Measurements from ENCODE around the gene PADI4. TPM values are rescaled to one million over a fixed set of nuclear protein-coding genes. Genes with fewer than 3 reads are reported as not detected.
"Not testable (repeated sequence)": the region's sequence is repeated elsewhere in the genome, so short reads cannot be mapped to it uniquely, and the experiment has no call there.

PADI4 gene
- total RNA-seq, 1 experiment from 2014 or later, result not detected

DNA sequence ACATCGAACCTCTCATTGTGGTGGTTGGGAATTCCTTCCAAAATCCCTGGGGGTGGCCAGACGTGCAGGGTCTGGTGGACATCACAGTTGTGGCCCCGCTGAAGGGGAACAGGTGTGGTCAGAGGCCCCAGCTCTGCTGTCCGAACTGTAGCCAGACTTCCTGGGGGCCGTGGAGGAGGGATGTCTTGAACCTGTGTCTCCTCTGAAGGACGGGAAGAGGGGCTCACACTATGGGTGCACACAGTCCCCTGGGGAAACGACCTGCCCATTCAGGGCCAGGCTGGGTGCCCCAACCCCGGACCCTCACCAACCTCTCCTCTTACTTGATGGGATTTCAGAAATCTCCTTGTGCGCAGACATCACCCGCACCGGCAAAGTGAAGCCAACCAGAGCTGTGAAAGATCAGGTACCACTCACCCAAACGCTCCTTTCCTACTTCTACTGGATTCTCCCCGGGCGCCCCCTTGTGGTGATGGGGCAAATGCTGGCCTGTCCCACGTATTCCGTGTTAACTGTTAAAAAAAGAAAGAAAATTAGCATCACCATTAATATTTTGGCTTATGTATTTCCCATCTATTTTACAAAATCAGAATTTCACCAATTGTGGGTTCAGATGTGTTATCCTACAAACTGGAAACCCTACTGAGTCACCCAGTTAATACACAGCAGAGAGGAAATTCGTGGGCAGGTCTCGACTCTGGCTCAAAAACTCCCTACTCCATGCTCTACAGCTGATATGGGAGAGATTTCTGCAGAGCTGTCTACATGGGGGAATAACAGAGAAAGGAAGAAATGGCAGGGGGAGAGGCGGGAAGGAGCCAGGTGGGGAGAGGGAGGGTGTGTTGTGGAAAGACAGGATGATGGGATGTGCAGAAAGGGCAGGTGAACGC lies 28.1 kb downstream of the PADI4 start:
- H3K4me1 ChIP-seq (replicated peaks), result no peaks in the 10 kb centered on the region
- H3K4me3 ChIP-seq, result no peak overlapping the region
- H3K36me3 ChIP-seq, result no peaks in the 10 kb centered on the region
- peak; percentile 54 to 81 for DNase-seq (ENCODE audit: low read depth in 1 of 2, low spot score in 2 of 2)
- H3K9me3 ChIP-seq (replicated peaks), result no peaks in the 10 kb centered on the region; the same call in 1 of the 2 replicates
- H3K27ac ChIP-seq, result no peak overlapping the region
- no peaks in the 10 kb centered on the region for H3K27me3 ChIP-seq (replicated peaks)

DNA sequence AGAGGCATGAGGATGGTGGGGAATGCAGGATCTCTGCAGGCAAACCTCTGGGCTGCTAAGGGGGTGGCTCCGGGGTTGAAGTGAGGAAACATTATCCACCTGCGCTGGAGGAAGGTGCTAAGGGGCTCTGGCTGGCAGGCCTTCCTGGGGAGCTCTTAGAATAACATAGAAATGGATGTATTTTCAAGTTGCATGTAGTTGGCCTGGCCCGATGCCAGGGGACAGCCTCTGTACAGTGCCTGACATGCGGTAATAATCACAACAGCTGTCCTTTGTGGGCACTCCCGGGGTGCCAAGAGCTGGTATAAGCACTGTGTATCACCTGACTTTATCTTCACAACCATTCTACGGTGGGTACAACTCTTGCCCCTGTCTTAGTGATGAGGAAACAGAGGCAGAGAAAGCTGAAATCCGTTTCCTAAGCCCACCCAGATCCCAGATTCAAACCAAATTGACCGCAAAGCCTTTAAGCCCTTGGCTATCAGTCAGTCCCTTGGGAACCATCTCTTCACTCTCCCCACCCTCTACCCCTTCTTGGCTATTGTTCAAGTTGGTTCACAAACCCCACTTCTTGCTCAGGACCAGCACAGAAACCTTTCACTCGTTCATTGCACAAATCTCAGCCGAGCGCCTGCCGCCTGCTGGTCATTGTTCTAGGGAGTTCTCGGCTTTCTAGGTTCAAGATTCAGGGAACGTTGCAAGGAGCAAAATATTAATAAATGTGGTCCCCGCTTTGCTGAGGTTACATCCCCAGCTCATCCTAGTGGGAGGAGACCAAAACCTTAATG lies 30.9 kb downstream of the PADI4 start:
- no peak for DNase-seq (ENCODE audit: low read depth in 1 of 2, low spot score in 2 of 2)
- H3K27ac ChIP-seq, result no peak overlapping the region
- H3K9me3 ChIP-seq (replicated peaks), result no peaks in the 10 kb centered on the region
- no peaks in the 10 kb centered on the region for H3K36me3 ChIP-seq
- H3K4me1 ChIP-seq (replicated peaks), result no peaks in the 10 kb centered on the region
- H3K27me3 ChIP-seq (replicated peaks), result no peaks in the 10 kb centered on the region
- H3K4me3 ChIP-seq, result no peak overlapping the region

DNA sequence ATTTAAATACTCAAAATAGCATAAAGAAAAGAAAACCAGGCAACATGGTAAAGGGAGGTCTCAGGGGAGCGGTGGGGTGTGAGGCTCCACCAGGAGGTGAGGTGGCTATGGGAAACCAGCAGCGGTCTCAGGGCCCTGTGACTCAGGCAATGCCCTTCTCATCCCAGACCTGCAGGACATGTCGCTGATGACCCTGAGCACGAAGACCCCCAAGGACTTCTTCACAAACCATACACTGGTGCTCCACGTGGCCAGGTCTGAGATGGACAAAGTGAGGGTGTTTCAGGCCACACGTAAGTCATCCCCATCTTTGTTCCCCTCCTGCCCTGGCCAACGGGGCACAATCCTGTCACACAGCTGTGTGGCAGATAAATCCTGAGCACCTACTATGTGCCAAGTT lies 31.5 kb downstream of the PADI4 start:
- Histone ChIP-seq H3K9me3 (replicated peaks) (no peaks in the 10 kb centered on the region), H3K4me3 (no peak overlapping the region), H3K36me3 (no peaks in the 10 kb centered on the region), H3K4me1 (replicated peaks) (no peaks in the 10 kb centered on the region), H3K27me3 (replicated peaks) (no peaks in the 10 kb centered on the region), H3K27ac (no peak overlapping the region)
- no peak for DNase-seq (ENCODE audit: low read depth in 1 of 2, low spot score in 2 of 2)

DNA sequence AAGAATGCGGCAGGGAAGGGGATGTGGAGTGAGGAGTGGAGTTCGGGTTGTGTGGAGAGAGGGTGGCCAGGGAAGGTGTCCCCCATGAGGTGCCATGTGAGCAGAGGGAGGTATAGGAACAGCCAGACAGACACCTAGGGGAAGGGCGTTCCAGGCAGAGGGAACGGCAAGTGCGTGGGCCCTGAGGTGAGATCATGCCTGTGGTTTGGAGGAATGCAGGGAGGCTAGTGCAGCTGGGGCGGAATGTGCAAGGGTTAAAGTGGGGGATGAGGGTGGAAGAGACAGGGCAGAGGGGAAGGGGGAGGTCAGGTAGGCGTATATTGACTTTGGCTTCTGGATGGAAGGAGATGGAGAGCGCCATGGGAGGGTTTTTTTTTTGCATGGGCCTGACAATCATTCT lies 32.4 kb downstream of the PADI4 start:
- Histone ChIP-seq H3K4me1 (replicated peaks) (no peaks in the 10 kb centered on the region), H3K4me3 (no peak overlapping the region)
- no peak for DNase-seq (ENCODE audit: low read depth in 1 of 2, low spot score in 2 of 2)

DNA sequence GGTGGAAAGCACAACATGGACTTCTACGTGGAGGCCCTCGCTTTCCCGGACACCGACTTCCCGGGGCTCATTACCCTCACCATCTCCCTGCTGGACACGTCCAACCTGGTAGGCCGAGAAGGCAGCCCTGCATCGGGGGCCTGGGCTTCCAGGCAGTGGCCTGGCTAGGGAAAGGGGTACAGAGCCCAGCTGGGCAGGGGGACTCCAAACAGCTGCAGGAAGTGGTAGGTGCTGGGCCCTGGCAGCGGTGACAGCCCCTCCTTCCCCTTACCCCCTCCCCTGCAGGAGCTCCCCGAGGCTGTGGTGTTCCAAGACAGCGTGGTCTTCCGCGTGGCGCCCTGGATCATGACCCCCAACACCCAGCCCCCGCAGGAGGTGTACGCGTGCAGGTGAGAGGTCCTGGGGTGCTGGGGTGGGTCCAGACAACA lies 34.0 kb downstream of the PADI4 start:
- H3K4me1 ChIP-seq (replicated peaks), result no peaks in the 10 kb centered on the region
- H3K9me3 ChIP-seq (replicated peaks), result no peaks in the 10 kb centered on the region
- H3K27ac ChIP-seq, result no peak overlapping the region
- no peaks in the 10 kb centered on the region for H3K27me3 ChIP-seq (replicated peaks)
- H3K4me3 ChIP-seq, result no peak overlapping the region
- no peak for DNase-seq (ENCODE audit: low read depth in 1 of 2, low spot score in 2 of 2)
- H3K36me3 ChIP-seq, result no peaks in the 10 kb centered on the region

More for the DNA sequence above, 32.4 kb downstream of the PADI4 start:
- Histone ChIP-seq H3K27me3 (replicated peaks) (no peaks in the 10 kb centered on the region), H3K27ac (no peak overlapping the region), H3K36me3 (no peaks in the 10 kb centered on the region), H3K9me3 (replicated peaks) (no peaks in the 10 kb centered on the region)

DNA sequence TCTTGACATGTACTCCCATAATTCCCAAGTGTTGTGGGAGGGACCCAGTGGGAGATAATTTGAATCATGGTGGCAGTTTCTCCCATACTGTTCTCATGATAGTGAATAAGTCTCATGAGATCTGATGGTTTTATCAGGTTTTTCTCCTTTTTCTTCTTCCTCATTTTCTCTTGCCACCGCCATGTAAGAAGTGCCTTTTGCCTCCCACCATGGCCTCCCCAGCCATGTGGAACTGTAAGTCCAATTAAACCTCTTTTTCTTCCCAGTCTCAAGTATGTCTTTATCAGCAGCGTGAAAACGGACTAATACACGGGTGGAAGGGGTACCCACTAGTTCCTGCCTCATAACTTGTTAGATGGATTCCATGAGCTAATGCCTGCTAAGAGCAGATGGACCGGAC lies 37.5 kb downstream of the PADI4 start:
- not testable (repeated sequence) for H3K27ac ChIP-seq; H3K4me3 ChIP-seq; H3K4me1 ChIP-seq (replicated peaks); DNase-seq (ENCODE audit: low read depth in 1 of 2, low spot score in 2 of 2); H3K27me3 ChIP-seq (replicated peaks); H3K9me3 ChIP-seq (replicated peaks); H3K36me3 ChIP-seq

DNA sequence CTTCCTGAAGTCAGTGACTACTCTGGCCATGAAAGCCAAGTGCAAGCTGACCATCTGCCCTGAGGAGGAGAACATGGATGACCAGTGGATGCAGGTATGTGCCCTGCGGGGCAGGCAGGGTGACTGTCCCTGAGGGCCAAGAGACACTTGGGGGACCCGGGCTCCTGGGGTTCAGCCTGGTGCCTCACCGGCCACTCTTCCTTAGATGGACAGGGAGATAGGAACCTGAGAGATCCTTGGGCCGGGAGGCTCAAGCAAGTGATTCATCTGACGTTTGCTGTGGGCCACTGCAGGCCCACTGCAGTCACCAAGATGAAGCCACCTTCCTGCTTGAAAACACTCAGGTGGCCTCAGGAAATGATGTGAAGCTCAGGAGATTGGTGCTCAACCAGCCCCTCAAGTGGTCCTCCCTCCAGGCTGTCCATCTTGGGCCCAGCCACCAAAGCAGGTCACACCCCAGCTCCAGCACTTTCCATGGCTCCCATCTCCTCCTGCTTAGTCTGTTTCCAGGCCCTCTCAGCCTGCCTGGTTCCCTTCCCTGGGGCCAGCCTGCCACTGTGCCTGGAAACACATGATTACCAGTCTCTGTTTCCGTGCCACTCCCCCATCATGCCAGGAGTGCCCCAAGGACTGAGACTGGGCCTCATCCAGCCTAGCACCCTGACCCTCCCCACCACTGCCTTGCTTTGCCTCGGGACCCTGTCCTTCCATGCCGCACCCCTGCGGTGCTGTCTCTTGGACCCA lies 38.2 kb downstream of the PADI4 start:
- no peak for DNase-seq (ENCODE audit: low read depth in 1 of 2, low spot score in 2 of 2)
- Histone ChIP-seq H3K36me3 (no peaks in the 10 kb centered on the region), H3K27me3 (replicated peaks) (no peaks in the 10 kb centered on the region), H3K4me1 (replicated peaks) (no peaks in the 10 kb centered on the region), H3K27ac (no peak overlapping the region), H3K9me3 (replicated peaks) (no peaks in the 10 kb centered on the region), H3K4me3 (no peak overlapping the region)

DNA sequence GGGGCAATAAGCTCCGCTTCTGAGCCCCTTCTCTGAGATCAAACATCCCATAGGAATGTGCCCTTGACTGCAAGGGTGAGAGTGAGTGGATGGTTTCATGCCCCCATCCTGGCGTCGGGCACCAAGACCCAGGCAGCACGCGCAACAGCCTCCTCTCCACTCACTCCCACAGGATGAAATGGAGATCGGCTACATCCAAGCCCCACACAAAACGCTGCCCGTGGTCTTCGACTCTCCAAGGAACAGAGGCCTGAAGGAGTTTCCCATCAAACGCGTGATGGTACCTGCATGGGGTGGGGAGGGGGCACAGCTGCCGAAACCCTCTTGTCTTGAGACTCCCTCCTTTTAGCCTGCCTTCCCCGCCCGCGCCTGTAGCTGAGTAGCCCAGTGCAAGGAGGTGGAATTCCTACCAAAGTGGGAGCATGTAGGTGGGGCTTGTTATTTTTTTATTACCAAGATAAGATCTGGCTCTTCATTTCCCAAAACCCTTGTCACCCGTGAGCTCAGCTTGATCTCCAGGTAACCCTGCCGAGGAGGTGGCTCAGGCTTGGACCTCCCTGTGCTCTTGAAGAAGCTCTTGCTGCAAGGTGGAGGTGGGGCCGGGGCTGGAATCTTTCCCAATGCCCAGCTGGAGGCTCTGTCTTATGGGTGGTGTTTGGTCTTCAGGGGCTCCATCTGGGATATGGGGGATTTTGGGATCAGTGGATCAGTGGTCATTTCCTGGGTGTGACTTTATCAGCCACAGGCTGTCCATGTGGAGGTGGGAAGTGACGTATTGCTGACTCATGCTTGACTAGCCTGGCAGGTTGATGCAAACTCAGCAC lies 40.0 kb downstream of the PADI4 start:
- H3K4me3 ChIP-seq, result no peak overlapping the region
- no peak for DNase-seq (ENCODE audit: low read depth in 1 of 2, low spot score in 2 of 2)
- H3K4me1 ChIP-seq (replicated peaks), result no peaks in the 10 kb centered on the region
- H3K36me3 ChIP-seq, result no peaks in the 10 kb centered on the region
- H3K27me3 ChIP-seq (replicated peaks), result no peaks in the 10 kb centered on the region
- H3K9me3 ChIP-seq (replicated peaks), result no peaks in the 10 kb centered on the region
- no peak overlapping the region for H3K27ac ChIP-seq

DNA sequence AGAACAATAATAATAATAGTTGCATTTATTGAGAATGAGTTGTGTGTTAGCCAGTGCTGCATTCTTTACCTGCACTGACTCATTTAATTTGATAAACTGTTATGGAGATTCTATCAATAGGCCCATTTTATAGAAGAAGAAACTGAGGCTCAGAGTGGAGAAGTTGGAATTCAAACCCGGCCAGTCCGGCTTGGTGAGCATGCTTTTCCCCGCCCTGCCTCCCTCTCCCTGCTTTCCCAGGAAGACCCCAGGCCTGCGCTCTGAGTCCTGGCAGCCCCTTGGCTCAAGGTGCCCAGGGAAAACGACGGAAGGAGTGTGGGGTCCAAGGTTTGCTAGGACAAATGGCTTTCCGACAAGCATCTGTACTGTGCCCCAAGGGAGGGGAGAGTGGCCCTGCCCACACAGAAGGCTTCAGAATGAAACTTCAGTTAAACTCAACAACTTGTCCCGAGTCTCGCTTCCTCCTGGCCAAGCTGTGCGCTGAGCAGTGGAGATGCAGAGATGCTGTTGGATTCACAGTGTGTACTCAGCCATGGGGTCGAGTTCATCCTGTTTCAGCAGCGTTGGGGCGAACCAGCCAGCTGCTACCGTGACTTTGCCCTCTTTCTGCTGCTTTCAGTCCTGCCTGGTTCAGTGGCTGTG lies 40.7 kb downstream of the PADI4 start:
- DNase-seq (ENCODE audit: low read depth in 1 of 2, low spot score in 2 of 2), result no peak
- no peak overlapping the region for H3K4me3 ChIP-seq
- no peaks in the 10 kb centered on the region for H3K4me1 ChIP-seq (replicated peaks)
- H3K27me3 ChIP-seq (replicated peaks), result no peaks in the 10 kb centered on the region
- H3K27ac ChIP-seq, result no peak overlapping the region
- H3K9me3 ChIP-seq (replicated peaks), result no peaks in the 10 kb centered on the region
- H3K36me3 ChIP-seq, result no peaks in the 10 kb centered on the region

DNA sequence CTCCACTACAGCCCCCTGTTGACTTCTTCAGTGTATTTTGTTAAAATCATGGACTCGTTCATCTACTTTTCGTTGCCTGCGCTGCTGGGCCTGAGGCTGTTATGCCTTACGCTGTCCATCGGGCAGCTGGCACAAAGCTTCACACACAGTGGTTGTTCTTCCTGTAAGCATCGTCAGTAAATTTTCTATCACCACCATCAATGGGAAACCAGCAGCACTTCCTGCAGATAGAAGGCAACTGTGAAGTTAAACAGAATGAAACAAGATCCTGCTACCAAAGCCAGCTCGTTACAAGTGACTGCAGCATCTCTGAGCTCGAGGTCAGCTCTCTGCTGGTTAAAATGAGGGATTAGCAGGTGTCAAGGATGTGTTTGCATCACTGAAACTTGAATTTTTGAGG lies 42.1 kb downstream of the PADI4 start:
- H3K27me3 ChIP-seq (replicated peaks), result no peaks in the 10 kb centered on the region
- no peak overlapping the region for H3K27ac ChIP-seq
- H3K4me1 ChIP-seq (replicated peaks), result no peaks in the 10 kb centered on the region
- no peaks in the 10 kb centered on the region for H3K9me3 ChIP-seq (replicated peaks)
- H3K36me3 ChIP-seq, result no peaks in the 10 kb centered on the region
- no peak for DNase-seq (ENCODE audit: low read depth in 1 of 2, low spot score in 2 of 2)
- H3K4me3 ChIP-seq, result no peak overlapping the region

DNA sequence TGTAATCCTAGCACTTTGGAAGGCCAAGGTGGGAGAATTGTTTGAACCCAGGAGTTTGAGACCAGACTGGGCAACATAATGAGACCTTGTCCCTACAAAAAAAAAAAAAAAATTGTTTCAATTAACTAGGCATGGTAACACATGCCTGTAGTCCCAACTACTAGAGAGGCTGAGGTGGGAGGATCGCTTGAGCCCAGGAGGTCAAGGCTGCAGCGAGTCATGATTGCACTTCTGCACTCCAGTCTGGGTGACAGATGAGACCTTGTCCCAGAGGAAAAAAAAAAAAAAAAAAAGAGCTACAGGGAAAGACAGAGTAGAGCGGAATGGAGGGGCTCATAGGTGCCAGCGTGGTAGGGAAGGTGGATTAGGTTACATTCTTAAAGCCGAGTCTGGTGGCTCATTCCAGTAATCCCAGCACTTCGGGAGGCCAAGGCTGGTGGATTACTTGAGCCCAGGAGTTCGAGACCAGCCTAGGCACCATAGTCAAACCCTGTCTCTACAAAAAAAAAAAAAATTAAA lies 43.0 kb downstream of the PADI4 start:
- H3K9me3 ChIP-seq (replicated peaks), result no peaks in the 10 kb centered on the region

DNA sequence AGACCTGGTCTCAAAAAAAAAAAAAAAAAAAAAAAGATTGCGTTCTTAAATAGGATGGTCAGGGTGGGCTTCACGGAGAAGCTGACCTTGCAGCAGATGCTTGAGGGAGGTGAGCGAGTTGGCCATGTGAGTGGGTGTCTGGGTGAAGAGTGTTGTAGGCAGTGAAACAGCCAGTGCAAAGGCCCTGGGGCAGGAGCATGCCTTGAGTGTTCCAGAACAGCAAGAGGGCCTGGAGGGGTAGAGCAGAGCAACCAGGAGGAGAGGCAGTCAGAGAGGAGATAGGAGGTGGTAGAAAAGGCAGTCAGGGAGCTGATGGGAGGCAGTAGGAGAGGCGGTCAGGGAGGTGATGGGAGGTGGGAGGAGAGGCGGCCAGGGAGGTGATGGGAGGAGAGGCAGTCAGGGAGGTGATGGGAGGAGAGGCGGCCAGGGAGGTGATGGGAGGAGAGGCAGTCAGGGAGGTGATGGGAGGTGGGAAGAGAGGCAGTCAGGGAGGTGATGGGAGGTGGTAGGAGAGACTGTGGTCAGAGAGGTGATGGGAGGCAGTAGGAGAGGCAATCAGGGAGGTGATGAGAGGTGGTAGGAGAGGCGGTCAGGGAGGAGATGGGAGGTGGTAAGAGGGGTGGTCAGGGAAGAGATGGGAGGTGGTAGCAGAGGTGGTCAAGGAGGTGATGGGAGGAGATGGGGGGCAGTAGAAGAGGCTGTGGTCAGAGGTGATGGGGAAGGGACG lies 43.8 kb downstream of the PADI4 start:
- Histone ChIP-seq H3K36me3 (no peaks in the 10 kb centered on the region), H3K27me3 (replicated peaks) (no peaks in the 10 kb centered on the region), H3K4me1 (replicated peaks) (no peaks in the 10 kb centered on the region), H3K27ac (no peak overlapping the region), H3K9me3 (replicated peaks) (no peaks in the 10 kb centered on the region), H3K4me3 (no peak overlapping the region)
- DNase-seq (ENCODE audit: low read depth in 1 of 2, low spot score in 2 of 2), result no peak

More for the DNA sequence above, 43.0 kb downstream of the PADI4 start:
- Histone ChIP-seq H3K4me1 (replicated peaks) (no peaks in the 10 kb centered on the region), H3K27me3 (replicated peaks) (no peaks in the 10 kb centered on the region), H3K36me3 (no peaks in the 10 kb centered on the region), H3K4me3 (no peak overlapping the region), H3K27ac (no peak overlapping the region)
- no peak for DNase-seq (ENCODE audit: low read depth in 1 of 2, low spot score in 2 of 2)
